SIG-M5 (cell line): ENCODE measurements around the gene LSAMP.

ENCODE experiments used
- DNase-seq: peaks from one replicate; lab custom pipeline; 2025; lab: John Stamatoyannopoulos, UW

LSAMP gene

GRCh38 chr3:116161575-116162525 lies 283.4 kb downstream of the LSAMP start:
- no peak for DNase-seq

GRCh38 chr3:116160594-116160993 lies 284.7 kb downstream of the LSAMP start:
- no peak for DNase-seq

GRCh38 chr3:116155841-116156240 lies 289.4 kb downstream of the LSAMP start:
- DNase-seq: no peak

GRCh38 chr3:116154389-116154788 lies 290.9 kb downstream of the LSAMP start:
- DNase-seq: no peak

GRCh38 chr3:116153174-116153573 lies 292.1 kb downstream of the LSAMP start:
- DNase-seq: no peak

GRCh38 chr3:116150655-116151167 lies 294.6 kb downstream of the LSAMP start:
- DNase-seq: no peak

- no peak for DNase-seq
Observed at GRCh38 chr3:116148881-116149851, 296.1 kb downstream of the LSAMP start.

- DNase-seq: no peak
Observed at GRCh38 chr3:116145613-116146012, 299.7 kb downstream of the LSAMP start.

- no peak for DNase-seq
Observed at GRCh38 chr3:116141724-116142123, 303.6 kb downstream of the LSAMP start.

GRCh38 chr3:116140100-116140689 lies 305.1 kb downstream of the LSAMP start:
- DNase-seq: no peak

GRCh38 chr3:116139641-116140040 lies 305.6 kb downstream of the LSAMP start:
- no peak for DNase-seq

- DNase-seq: no peak
Observed at GRCh38 chr3:116135457-116136085, 309.7 kb downstream of the LSAMP start.

- no peak for DNase-seq
Observed at GRCh38 chr3:116129187-116129946, 315.9 kb downstream of the LSAMP start.

- DNase-seq: no peak
Observed at GRCh38 chr3:116127464-116127863, 317.8 kb downstream of the LSAMP start.

- DNase-seq: no peak
Observed at GRCh38 chr3:116124166-116124565, 321.1 kb downstream of the LSAMP start.

GRCh38 chr3:116118475-116119169 lies 326.7 kb downstream of the LSAMP start:
- no peak for DNase-seq

- DNase-seq: no peak
Observed at GRCh38 chr3:116114586-116114985, 330.7 kb downstream of the LSAMP start.

GRCh38 chr3:116112696-116113095 lies 332.6 kb downstream of the LSAMP start:
- no peak for DNase-seq

- no peak for DNase-seq
Observed at GRCh38 chr3:116111765-116112164, 333.5 kb downstream of the LSAMP start.
